NCI-H2081 treated with DMSO at 0.1 percent for 48 hours (cell line): ENCODE results near the gene CENPP.

ENCODE experiments used
- DNase-seq: peaks from one replicate; lab custom pipeline; 2025; lab: John Stamatoyannopoulos, UW

Gene CENPP

DNA sequence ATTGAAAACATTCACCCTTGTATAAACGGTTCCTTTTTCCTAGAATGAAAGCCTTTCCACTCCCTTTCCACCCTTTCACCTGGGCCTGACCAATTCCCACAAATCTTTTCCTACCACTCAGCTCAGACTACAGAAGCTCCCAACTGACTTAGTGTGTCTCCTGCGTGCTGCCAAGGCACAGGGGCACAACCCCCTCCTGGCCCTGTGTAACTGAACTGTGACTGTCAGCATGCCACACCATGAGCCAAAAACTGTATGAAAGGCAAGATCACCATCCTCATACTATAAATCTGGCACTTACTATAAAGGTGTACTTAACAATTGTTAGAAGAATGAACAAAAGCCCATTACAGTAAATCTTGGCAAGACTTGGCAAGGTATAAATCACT is 12.1 kb upstream of the CENPP start:
- DNase-seq, result no peak

DNA sequence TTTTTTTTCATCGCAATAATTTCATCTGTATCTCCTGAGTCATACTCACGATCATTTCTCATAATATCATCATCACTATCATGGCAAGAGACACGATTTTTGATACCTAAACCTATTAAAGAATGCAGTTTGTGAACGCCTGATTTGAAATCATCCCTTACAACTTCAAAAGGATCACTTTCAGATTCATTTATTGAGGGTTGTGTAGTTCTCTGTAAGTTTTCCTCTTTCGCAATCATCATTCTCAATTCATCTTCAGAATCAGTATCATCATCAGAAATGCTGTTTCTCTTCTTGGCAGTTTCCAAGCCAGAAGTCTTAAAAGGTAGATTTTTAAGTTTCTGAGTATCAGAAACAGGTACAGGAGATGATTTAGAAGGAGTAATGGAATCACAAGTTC is 10.3 kb upstream of the CENPP start:
- DNase-seq, result no peak

DNA sequence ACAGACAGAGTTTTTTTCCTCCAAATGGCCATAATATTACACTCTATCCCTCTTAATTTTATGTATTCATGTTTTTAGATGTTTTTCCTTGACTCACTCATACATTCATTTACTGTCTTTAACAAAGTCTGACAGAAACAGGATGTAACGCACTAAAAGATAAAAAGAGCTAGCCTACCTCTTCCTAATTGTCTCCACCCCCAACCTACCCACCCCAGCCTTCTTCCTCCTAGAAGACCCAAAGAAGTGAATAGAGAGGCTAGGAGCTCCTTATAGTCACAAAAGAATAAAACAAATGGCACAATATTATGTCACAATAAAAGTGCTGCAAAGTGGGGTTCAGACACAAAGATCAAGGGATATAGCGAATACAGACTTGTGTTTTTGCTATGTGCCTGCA is 1.3 kb upstream of the CENPP start:
- no peak for DNase-seq

DNA sequence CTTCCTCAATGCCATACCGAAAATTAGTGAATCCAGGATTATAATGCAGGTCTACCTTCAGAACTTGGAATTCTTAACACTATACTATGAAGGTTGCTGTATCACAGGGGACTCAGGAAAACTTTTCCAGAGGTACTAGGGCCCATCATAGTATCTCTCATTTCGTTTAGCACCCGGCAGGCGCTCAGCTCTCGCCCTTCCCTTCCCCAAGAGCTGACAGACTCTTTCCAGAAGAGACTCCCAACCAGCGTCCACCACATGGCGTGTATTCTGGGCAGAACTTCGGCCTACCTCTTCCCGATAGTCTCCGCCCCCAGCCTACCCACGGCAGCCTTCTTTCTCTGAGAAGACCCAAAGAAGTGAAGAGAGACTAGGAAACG is 874 bp upstream of the CENPP start:
- no peak for DNase-seq

DNA sequence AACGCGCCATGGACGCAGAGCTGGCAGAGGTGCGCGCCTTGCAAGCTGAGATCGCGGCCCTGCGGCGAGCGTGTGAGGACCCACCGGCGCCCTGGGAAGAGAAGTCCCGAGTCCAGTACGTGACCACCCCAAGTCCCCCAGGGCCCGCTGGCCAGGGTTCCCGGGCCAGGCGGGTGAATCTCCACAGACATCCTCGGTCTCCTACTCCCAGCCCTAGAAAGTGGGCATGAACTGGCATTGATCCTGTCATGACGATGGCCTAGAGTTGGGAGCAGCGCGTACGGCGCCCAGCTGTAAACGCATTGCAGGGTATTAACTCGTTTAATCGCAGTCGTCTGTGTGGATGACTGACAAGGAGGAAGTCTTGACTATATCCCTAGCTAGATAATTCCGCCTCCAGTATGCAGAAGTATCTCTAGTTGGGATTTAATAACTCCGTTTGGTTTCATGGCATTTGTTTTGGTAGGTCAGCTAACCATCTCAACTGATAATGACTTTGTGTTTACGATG is 293 bp downstream of the CENPP start:
- DNase-seq, result no peak

DNA sequence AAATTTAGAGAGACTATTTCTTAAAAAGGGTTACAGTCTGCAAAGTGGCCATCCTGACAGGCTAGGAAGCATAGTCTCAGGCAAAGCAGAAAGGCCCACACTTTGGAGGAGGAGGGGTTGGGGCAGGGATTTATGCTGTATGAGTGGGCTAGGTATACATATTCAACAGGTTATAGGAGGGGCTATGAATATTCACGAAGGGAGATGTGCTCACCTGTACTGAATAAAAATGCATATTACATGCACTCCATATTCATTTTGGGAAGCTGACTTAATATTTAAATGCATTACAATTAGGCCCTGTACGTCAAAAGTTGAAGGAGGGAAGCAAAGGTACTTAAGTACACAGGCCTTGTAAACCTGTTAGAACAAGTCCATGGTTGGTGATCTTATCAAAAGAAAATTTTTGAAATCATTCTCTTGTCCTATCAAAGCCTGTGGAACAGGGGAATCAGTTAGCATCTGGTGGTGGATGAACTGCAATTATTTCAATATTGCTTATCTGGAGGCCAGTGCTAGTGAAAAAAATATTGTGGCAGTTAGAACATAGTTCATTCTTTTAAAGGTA is 1.6 kb downstream of the CENPP start:
- DNase-seq, result no peak

DNA sequence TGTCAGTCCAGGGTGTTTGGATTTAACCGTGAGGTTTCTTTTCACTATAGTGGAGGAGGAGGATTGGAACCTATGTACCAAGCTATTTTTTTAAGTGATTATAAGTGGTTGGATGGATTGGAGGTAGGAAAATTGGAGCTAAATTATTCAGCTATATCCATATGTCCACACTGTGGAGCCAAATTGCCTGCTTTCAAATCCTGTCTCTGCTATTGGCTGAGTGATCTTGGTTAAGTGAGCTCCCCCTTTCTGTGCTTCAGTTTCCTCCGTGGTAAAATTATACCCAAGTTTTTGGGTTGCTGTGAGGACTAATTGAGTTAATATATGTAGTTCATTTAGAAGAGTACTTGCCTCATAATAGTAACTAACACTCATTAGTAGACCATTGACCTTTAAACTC is 2.5 kb downstream of the CENPP start:
- DNase-seq, result peak; percentile 35

DNA sequence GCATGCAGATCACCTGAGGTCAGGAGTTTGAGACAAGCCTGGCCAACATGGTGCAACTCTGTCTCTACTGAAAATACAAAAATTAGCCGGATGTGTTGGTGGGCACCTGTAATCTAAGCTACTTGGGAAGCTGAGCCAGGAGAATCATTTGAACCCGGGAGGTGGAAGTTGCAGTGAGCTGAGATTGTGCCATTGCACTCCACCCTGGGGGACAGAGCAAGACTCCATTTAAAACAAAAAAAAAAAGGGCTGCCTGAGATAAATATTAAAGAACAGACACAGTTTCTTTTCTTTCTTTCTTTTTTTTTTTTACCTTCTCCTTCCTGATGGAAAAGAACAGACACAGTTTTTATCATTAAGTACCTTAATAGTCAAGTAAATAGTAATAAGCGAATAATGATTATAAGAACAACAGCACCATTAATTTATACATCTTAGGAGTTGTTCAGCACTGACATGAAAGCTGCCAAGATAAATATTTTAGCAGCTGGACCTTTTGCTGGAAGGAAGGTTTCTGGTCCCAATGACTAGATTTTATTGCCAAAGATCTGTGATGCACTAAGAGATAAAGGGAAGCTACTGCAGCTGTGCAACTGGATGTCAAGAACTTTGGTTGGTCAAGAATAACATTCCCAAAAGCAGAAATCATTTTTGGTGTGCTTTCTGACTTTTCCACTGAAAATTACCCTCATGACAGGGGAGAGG is 7.0 kb downstream of the CENPP start:
- no peak for DNase-seq

DNA sequence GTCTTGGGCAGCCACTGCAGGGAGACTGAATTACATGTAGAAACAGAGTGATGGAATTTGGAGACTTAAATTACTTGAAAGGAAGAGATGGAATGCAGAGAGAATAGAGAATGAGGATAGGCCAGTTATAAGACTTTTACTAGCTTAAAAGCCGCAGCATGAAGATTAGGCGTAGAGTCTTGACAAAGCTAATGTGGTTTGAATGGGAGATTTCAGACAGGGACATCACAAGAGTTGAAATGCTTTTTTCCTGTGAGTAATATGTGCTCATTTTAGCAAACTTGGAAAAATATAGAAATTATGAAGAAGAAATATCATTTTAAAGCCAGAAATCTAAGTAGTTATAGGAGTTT is 7.5 kb downstream of the CENPP start:
- DNase-seq, result no peak

DNA sequence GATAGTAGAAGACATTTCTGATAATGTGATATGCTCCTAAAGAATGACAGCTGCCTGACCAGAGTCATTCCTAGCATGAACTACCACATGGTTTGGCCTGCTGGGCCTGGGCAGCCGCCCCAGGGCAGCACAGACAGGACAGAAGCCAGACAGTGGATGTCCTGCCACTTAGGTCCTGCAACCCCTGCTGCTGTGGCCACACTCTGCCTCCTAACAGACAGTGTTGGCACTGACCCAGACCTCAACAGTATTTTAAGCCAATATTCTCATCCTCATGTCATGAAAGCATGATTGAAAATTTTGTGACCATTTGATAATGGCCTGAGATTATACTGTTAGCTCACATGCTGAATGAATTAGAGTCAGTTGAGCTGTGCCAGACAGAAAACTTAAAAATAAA is 15.8 kb downstream of the CENPP start:
- DNase-seq, result no peak

DNA sequence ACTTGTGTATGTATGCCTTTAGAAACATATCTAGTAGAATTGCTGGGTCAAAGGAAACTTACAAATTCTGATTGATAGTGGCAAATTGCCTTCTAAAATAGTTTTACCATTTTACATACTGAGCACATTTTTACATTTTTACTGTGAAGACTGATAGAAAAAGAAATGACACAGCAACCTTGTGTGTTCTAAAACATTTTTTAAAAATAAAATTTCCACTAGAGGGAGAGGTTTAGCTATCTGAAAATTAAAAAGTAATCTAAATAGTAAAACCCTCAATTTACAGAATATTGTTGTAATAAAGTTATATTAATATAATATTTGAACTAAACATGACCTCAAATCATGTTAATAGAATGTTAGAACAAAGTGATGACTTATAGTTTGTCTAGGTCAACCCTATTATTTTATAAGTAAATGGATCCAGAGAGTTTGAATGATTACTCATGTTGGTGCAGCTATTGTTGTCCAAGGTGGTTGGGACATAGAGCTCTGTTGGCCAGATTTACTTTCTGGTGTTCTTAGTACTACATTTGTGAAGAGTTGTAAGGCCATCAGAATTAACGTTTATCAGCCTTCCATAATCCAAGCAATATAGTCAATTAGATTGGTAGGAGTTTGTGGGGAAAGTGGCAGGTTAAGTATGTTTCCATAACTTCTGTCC is 17.2 kb downstream of the CENPP start:
- DNase-seq, result no peak

DNA sequence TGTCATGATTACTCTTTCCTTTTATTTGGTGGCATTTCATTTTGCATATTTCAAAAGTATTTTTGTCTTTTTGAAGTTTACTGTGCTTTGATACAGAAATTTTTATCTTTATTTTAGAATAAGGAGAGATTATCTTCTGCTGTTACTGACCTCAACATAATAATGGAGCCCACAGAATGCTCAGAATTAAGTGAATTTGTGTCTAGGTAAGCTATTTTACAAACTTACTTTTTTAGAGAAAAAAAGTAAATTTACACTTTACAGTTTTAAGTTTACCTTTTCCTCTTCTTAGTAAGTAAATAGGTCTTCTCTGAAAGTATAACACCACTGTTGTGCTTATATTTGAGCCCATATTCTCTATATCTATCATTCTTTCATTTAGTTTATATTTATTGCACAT is 19.8 kb downstream of the CENPP start:
- DNase-seq, result no peak

DNA sequence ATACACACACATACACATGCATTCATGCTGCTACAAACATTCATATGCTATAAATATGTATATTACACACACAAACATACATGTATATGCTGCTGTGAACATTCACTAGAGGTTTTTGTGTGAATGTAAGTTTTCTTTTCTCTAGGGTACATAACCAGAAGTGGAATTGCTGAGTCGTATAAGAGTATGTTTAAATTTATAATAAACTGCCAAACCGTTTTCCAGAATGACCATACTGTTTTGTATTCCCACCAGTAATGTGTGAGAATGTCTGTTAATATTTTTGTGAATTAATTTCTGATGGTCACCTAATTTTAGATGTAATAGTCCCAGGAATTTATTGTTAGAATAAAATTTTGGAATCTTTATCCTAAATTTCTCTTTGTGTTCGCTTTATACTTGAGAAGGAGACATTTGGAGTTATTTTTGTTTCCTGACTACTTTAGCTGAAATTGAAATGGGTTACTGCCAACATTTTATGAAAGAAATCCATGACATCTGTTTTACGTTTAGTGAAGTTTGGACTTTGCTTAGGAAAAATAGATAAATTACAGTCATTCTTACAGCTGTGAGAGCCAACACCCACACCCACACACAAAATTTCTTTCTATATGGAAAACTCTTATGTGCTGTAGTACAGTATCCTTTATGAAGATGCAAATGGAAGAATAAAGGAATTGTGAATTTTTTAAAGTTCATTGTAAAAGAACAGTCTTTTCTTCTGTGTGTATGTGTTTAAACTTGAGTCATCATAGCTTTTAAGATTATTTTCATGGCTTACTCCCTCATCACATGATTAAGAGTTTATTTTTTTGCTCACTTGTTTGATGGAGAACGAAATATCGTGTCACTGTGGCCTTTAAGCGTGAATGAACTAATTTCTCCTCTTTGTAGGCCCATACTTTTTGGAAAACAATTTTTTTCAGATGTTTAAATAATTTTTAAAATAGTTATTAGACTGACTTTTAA is 24.3 kb downstream of the CENPP start:
- DNase-seq, result no peak

DNA sequence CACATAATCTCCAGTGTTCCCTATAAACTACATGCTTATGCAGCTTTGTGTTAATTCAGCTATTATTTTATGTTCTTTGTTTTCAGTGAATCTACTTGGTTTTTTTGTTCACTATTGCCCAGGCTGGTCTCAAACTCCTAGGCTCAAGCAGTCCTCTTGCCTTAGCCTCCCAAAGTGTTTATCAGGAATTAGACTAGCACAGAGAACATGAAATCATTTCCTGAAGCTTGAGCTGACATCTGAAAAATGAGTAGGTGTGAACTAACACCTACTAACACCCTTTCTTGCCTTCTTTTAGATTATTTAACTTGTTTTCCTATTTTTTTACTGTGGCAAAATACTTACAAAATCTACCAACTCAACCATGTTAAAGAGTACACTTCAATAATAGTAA is 25.0 kb downstream of the CENPP start:
- DNase-seq, result no peak

DNA sequence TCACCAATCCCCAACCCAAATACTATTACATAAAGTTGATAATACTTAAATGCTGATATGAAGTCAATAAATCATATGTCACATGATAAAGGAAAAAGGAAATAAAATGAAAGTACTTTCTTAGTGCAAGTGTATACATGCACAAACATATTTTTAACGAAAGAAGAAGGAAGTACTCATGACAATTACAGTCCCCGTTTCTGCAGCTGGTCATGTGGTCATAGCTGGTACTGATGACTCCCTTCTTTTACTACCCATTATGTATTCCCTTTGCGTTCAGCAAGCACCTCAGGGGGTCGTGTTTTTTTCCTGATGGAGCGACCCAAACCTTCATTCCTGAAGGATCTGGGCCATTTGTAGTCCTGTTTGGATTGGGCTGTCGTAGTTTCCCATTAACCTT is 27.3 kb downstream of the CENPP start:
- DNase-seq, result no peak

DNA sequence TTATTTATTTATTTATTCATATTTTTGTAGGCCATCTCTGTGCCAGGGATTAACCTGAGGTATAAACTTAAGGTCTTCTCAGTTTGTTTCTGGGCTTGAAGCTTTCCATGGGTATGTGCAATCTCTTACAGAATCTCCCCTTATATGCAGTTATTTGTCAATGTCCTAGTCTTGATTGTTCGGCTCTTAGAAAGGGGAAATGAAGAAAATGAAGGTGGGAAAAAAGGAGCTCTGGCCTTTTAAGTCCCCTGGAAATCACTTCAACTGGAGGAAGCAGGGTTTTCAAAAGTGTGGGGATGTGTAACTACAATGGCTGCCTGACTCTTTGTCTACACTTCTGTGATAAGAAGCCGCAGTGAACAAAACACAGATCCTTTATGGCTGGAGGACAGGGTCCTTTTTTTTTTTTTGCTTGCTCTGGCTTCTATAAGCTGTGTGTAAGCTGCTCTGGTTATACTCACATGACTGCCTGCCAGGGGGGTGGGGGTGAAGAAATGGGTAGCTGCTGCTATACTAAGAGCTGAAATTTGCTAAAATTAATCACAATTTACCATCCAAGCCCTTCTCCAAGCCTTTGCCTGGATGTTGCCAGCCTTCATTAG is 33.7 kb downstream of the CENPP start:
- DNase-seq, result no peak

DNA sequence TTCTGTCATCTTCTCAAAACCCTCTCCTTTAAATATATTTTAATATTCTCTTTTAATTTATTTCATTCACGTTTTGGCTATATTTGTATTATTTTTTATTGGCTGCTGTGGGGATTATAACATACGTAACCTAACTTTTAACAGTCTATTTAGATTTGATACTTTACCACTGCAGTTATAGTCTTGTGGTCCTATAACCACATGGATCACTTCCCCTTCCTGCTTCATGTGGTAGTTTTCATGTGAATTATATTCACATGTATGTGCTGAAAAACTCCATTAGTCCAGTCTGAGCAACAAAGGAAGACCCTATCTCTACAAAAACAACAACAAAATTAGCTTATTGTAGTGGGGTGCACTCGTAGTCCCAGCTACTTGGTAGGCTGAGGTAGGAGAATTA is 34.3 kb downstream of the CENPP start:
- no peak for DNase-seq

DNA sequence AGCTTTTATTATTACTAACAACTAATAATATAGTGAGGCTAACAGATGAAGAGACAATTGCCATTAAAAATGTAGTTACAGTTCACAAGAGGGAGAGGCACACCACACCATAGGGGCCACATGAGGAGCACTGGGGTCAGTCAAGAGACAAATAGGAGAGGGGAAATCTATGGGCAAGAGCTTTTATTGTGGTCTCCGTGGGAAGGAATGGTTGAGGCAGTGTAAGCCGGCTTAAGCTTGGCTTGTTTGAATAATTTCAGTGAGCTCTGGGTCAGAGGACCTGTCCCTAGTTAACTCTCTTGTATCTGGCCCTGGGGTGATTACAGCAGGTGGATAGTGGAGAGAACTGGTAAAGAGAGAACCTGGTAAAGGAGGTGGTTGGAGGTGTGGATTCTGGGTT is 43.3 kb downstream of the CENPP start:
- DNase-seq, result no peak

DNA sequence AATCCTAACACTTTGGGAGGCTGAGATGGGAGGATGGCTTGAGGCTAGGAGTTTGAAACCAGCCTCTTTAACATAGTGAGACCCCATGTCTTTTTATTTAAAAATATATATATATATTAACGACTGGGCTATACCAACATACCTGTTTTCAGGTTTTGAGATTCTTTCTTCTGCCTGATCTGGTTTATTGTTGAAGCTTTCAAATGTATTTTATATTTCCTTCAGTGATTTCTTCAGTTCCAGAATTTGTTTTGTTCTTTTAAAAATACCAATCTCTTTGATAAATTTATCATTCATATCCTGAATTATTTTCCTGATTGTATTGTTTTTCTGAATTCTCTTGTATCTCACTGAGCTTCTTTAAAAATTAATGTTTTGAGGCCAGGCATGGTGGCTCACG is 47.4 kb downstream of the CENPP start:
- DNase-seq, result no peak

DNA sequence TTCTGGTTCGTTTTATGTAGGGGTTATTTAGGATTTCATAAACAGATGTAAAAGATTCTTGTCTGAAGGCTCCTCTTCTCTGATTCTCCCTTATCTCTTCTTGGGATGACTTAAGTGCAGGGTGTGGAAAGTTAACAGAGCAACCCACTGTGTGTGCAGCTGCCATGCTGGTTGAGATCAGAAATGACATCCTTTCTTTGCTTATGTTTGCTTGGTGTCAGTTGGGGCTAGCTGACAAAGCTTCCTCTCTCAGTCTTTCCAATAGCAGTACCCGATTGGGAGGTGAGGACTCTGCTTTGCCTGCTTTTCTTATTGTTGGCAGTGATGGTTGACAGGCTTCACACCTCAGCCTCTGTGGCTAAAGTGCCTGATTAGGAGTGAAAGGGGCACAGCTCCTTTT is 52.1 kb downstream of the CENPP start:
- DNase-seq, result no peak

DNA sequence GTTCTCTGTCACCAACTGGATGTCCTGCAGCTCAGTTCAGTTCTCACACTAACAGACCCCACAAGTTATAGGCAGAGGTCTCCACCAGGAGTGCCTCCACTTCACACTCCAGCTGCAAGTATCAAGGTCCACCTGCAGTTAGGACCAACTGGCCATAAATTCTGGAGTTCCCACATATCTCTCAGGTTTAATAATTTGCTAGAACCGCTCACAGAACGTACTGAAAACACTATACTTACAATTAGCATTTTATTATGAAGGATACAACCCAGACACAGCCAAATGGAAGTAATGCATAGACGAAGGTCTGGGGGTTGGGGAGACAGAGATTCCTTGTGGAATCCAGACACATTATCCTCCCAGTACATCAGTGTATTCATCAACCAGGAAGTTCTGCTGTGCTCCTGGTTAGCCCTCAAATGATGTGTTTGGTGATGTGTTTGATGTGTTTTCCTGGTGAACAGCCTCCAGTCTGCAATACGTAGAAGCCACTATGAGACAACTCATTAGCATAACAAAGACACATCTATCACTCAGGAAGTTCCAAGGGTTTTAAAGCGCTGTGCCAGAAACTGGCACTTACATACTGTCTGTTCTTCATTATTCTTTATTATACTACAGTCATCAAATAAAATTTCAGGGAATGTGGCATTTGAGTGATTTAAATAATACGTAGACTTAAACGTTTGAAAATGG is 53.3 kb downstream of the CENPP start:
- no peak for DNase-seq

DNA sequence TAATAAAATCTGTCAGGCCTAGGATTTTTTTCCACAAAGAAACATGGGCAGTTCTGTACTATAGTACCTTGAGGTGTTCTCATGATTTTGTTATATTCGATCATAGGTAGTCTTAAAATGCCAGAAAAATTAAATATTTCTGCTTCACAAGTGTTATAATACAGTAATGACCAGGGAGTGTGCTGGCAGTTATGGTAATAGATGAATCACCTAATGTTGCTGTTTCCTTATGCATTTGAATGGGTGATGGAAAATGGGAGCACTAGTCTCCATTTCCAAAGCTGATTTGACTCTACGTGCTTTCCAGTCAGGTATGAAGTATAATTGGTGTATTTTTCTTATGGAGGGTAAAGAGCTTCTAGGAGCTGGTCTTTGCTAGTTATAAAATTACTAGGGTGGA is 54.9 kb downstream of the CENPP start:
- DNase-seq, result no peak
